Glomerular visceral epithelial cell (primary cell): ENCODE measurements around the gene DPRX.
"Not testable (repeated sequence)": the region's sequence is repeated elsewhere in the genome, so short reads cannot be mapped to it uniquely, and the experiment has no call there.

Source experiments
- DNase-seq: peaks from one replicate; pipeline ENCODE4 v3.0.0-alpha.2; 2016; ENCODE audit errors: extremely low spot score

The DPRX gene

GRCh38 chr19:53646144-53646543 is 14.3 kb downstream of the DPRX start:
- no peak for DNase-seq

- no peak for DNase-seq
Observed at GRCh38 chr19:53647350-53647749, 15.6 kb downstream of the DPRX start.

GRCh38 chr19:53647792-53648191 is 16.0 kb downstream of the DPRX start:
- DNase-seq, result no peak

- DNase-seq, result no peak
Observed at GRCh38 chr19:53649746-53650593, 18.2 kb downstream of the DPRX start.

- no peak for DNase-seq
Observed at GRCh38 chr19:53652476-53652875, 20.7 kb downstream of the DPRX start.

GRCh38 chr19:53655042-53655665 is 23.4 kb downstream of the DPRX start:
- no peak for DNase-seq

GRCh38 chr19:53657330-53657729 is 25.5 kb downstream of the DPRX start:
- DNase-seq, result no peak

- DNase-seq, result no peak
Observed at GRCh38 chr19:53657778-53658177, 26.0 kb downstream of the DPRX start.

- no peak for DNase-seq
Observed at GRCh38 chr19:53659292-53659691, 27.5 kb downstream of the DPRX start.

- no peak for DNase-seq
Observed at GRCh38 chr19:53660584-53660983, 28.8 kb downstream of the DPRX start.

GRCh38 chr19:53662209-53662608 is 30.4 kb downstream of the DPRX start:
- no peak for DNase-seq

GRCh38 chr19:53664152-53664551 is 32.4 kb downstream of the DPRX start:
- no peak for DNase-seq

GRCh38 chr19:53664760-53665159 is 33.0 kb downstream of the DPRX start:
- DNase-seq, result no peak

- not testable (repeated sequence) for DNase-seq
Observed at GRCh38 chr19:53666331-53666730, 34.5 kb downstream of the DPRX start.

- DNase-seq, result not testable (repeated sequence)
Observed at GRCh38 chr19:53668804-53669203, 37.0 kb downstream of the DPRX start.

- DNase-seq, result no peak
Observed at GRCh38 chr19:53670345-53670744, 38.5 kb downstream of the DPRX start.

GRCh38 chr19:53671663-53672062 is 39.9 kb downstream of the DPRX start:
- no peak for DNase-seq
